Jurkat, Clone E6-1 (cell line): ENCODE data around the gene MMADHC.

ENCODE experiments used
- DNase-seq: peaks from one replicate; pipeline ENCODE4 v3.0.0-alpha.2; 2011; ENCODE audit warnings: low read depth, low spot score
- H3K4me3 ChIP-seq: 2 replicates; pipeline ENCODE4 v1.5.1; 2011; ENCODE audit warnings: mild to moderate bottlenecking, low read length, control low read depth, moderate library complexity

The MMADHC gene

GRCh38 chr2:149562324-149562723 lies 25.3 kb downstream of the MMADHC start:
- no peak for DNase-seq
- no peak overlapping the region for H3K4me3 ChIP-seq

- H3K4me3 ChIP-seq = no peak overlapping the region
- DNase-seq = peak; percentile 26
Observed at GRCh38 chr2:149561309-149561926, 26.2 kb downstream of the MMADHC start.

GRCh38 chr2:149559341-149560068 lies 28.1 kb downstream of the MMADHC start:
- DNase-seq = no peak

DNA sequence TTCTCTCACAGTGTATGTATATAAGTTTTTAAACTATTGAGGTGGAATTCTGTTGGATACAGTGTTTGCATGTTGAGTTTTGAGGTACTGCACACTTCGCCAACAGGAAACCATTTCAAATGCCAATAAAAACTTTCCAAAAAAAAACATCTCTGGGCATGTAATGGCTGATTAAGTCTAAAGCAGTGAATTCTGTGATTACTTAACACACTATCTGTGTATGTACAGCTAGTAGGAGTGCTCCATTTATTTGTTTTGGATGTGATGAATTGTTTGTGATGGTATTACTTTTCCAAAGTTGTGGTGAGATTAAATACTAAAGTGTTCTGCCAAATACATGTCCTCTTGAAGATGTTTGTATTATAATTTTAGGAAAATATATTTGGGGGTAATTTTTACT lies 31.1 kb downstream of the MMADHC start:
- DNase-seq = no peak
- no peak overlapping the region for H3K4me3 ChIP-seq

More at GRCh38 chr2:149559341-149560068, 28.1 kb downstream of the MMADHC start:
- no peak overlapping the region for H3K4me3 ChIP-seq

DNA sequence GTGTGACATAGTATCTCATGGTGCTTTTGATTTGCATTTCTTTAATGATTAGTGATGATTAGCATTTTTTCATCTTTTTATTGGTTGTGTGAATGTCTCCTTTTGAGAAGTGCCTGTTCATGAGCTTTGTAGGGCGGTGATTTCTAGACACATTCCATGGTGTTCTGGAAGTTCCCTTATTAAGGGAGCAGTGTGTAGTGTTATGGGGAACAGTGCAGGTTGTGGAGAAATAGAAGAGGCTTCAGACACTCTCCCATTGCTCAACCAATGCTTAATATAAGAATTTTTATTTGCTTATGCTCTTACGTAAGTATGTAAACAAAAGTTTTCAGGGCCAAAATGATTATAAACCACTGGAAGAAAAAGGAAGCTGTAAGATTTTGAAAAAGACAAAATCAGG lies 34.7 kb downstream of the MMADHC start:
- H3K4me3 ChIP-seq = no peak overlapping the region
- no peak for DNase-seq

GRCh38 chr2:149552226-149552625 lies 35.3 kb downstream of the MMADHC start:
- no peak for DNase-seq
- no peak overlapping the region for H3K4me3 ChIP-seq

DNA sequence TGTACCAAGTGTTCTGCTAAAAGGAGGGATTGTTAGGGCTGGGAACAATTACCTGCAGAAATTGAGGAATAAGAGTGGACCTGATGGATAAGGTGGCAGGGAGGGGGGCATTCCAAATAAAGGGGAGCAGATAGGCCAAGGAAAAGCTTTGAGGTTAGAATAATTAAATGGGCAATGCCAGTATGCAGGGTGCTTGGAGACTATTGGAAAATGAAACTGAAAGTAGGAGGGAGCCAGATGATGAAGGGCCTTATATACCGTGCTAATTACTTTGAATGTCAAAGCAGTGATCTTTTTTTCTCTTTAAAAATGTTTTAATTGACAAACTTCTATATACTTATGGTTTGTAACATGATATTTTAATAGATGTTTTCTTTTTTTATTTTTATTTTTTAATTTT lies 42.9 kb downstream of the MMADHC start:
- no peak for DNase-seq
- H3K4me3 ChIP-seq = no peak overlapping the region

GRCh38 chr2:149543845-149544244 lies 43.7 kb downstream of the MMADHC start:
- DNase-seq = no peak
- H3K4me3 ChIP-seq = no peak overlapping the region

DNA sequence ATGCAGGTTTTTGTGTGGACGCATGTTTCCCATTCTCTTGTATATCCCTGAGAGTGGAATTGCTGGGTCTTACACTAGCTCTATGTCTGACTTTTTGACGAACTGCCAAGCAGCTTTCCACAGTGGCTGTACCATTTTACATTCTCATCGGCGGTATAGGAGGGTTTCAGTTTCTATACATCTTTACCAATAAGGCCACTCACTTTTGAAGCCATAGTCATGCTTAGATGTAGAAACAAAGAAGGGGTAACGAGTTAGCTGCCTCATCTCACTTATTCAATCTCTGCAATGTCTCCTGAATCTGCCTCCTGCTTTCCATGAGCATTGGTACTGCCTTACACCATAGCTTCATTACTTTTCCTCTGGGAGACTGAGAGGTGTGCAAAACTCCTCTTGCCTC lies 47.4 kb downstream of the MMADHC start:
- no peak overlapping the region for H3K4me3 ChIP-seq
- DNase-seq = no peak

GRCh38 chr2:149538138-149538833 lies 49.3 kb downstream of the MMADHC start:
- DNase-seq = no peak
- no peak overlapping the region for H3K4me3 ChIP-seq

GRCh38 chr2:149537092-149537726 lies 50.4 kb downstream of the MMADHC start:
- no peak for DNase-seq
- no peak overlapping the region for H3K4me3 ChIP-seq

DNA sequence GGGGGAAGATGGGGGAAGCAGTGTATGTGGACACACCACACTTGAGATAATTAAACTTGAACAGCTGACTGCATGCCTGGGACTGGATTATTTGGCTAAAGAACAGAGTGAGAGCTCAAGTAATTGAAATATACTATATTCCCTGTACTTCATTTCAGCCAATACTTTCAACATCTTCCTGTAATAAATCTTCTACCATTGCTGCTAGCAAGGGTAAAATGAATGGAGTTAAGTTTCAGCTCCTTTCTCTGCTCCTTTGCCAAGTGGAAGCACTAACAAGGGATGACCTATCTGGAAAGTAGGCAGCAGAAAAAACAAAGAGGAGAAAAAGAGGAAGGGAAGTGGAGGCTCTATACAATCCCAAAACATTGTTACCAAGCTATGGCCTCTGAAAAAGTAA lies 50.9 kb downstream of the MMADHC start:
- no peak overlapping the region for H3K4me3 ChIP-seq
- DNase-seq = no peak

- H3K4me3 ChIP-seq = no peak overlapping the region
- no peak for DNase-seq
Observed at GRCh38 chr2:149534674-149535073, 52.9 kb downstream of the MMADHC start.

DNA sequence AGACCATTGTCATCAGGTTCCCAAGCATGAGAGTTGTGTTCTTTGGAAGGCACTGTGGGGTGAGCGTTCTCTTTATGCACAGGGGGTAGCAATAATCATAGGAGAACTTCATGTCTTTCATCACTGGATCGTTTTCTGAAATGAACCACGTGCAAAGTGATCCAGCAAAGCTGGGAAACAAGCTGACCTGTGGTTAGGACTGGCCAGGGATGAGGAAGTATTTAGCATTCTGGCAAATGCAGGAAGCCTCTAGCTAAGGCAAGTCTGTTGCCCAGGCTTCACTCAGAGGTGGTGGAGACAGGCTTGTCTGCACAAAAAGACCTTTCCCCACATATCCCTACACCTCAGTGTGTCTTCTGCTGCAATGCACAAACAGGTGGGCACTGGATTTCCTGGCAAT lies 58.6 kb downstream of the MMADHC start:
- H3K4me3 ChIP-seq = no peak overlapping the region
- DNase-seq = no peak

DNA sequence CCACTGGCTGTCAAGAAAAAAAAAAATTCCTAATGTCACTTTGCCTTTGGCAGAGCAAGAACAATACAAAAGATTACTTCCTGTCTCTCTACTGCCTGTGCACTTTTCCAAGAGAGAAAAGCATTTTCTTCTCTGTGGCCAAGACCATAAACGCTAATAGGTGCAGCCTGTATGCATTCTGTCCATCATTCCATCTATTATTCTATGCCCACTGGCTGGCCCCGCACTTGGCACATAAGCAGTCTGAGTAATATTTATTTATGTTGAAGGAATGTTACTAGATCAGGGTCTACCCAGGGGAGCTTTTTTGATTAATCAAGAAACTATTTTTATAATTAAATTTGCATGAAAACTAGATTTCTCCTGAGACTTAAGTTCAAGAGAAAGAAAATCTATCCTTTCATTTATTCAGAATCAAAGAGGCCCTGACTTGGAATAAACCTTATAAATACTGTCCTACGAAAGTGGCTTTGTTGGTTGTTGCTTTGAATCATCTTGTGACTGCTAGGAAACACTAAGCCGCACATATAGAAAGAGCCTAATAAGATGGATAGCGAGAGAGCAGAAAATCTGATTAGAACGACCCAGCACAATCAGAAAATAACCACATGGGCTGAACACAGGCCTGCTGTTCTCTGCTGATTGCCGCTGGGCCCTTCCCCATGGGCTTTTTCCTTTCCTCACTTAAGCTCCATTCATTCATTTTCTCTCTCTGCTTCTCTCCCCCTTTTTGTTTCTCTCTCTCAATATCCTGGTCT lies 59.4 kb downstream of the MMADHC start:
- DNase-seq = no peak
- H3K4me3 ChIP-seq = no peak overlapping the region

DNA sequence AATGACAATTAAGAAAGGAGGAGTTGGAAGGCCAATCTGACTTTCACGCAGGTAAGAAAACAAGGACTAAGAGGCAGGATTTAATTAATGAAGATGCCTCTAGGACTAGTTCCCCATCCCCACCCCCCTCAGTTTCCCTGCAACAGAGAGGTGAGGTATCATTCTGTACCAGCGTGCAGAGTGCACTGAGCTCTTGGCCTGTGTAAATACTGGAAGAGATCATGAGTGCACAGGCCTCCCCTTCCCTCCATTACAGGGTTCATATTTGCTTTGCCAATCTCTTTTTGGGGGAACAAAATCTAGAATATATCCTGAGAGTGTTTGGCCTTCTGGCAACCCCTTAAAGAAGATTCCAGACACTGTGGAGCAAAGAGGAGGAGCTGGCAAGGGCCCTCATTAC lies 60.9 kb downstream of the MMADHC start:
- no peak overlapping the region for H3K4me3 ChIP-seq
- DNase-seq = no peak

GRCh38 chr2:149525323-149525722 lies 62.3 kb downstream of the MMADHC start:
- H3K4me3 ChIP-seq = no peak overlapping the region
- DNase-seq = no peak
